ENCODE measurements around the gene ZNF710.

ZNF710 gene

GRCh38 chr15:90042356-90042755 is 41.2 kb downstream of the ZNF710 start:
- no peak for DNase-seq

- no peak for DNase-seq
These were observed 41.8 kb downstream of the ZNF710 start for GRCh38 chr15:90042766-90043529.

- DNase-seq = no peak
These were observed 42.4 kb downstream of the ZNF710 start for GRCh38 chr15:90043530-90044010.

GRCh38 chr15:90044191-90044590 is 43.1 kb downstream of the ZNF710 start:
- DNase-seq = no peak

GRCh38 chr15:90044916-90045371 is 43.8 kb downstream of the ZNF710 start:
- DNase-seq = no peak

- no peak for DNase-seq
These were observed 45.2 kb downstream of the ZNF710 start for GRCh38 chr15:90046289-90046688.

GRCh38 chr15:90046911-90047392 is 45.8 kb downstream of the ZNF710 start:
- no peak for DNase-seq

GRCh38 chr15:90047956-90048575 is 46.9 kb downstream of the ZNF710 start:
- no peak for DNase-seq

- DNase-seq = no peak
These were observed 47.9 kb downstream of the ZNF710 start for GRCh38 chr15:90049030-90049429.

GRCh38 chr15:90049666-90050604 is 48.8 kb downstream of the ZNF710 start:
- no peak for DNase-seq

GRCh38 chr15:90051874-90052273 is 50.8 kb downstream of the ZNF710 start:
- DNase-seq = no peak

GRCh38 chr15:90053685-90054466 is 52.8 kb downstream of the ZNF710 start:
- DNase-seq = no peak

- DNase-seq = no peak
These were observed 53.5 kb downstream of the ZNF710 start for GRCh38 chr15:90054618-90055097.

- DNase-seq = no peak
These were observed 54.1 kb downstream of the ZNF710 start for GRCh38 chr15:90055182-90055581.

- no peak for DNase-seq
These were observed 55.4 kb downstream of the ZNF710 start for GRCh38 chr15:90056529-90056928.

- DNase-seq = no peak
These were observed 57.2 kb downstream of the ZNF710 start for GRCh38 chr15:90058308-90058707.

- no peak for DNase-seq
These were observed 57.7 kb downstream of the ZNF710 start for GRCh38 chr15:90058775-90059174.

- peak; percentile 34 for DNase-seq
These were observed 58.3 kb downstream of the ZNF710 start for GRCh38 chr15:90059208-90059985.

GRCh38 chr15:90060797-90061196 is 59.7 kb downstream of the ZNF710 start:
- DNase-seq = no peak

GRCh38 chr15:90062023-90062442 is 60.9 kb downstream of the ZNF710 start:
- DNase-seq = peak; percentile 42

GRCh38 chr15:90062462-90062932 is 61.4 kb downstream of the ZNF710 start:
- DNase-seq = peak; percentile 22
